Amygdala (tissue), 56 donors: ENCODE data around the gene APOL2.

Experiments used
- DNase-seq, 56 donors: peaks; one replicate each; lab custom pipeline; 2025; lab: John Stamatoyannopoulos, UW

The APOL2 gene

GRCh38 chr22:36182056-36182455 is 57.3 kb downstream of the APOL2 start:
- DNase-seq = no peak

GRCh38 chr22:36180928-36181327 is 58.4 kb downstream of the APOL2 start:
- DNase-seq = no peak

- peak in 45 of 56 donors; percentile 6 to 84 (median 38) for DNase-seq
Observed at GRCh38 chr22:36180038-36180880, 59.1 kb downstream of the APOL2 start.

GRCh38 chr22:36177160-36177559 is 62.2 kb downstream of the APOL2 start:
- no peak for DNase-seq
